ENCODE measurements around the gene OTOGL.

Gene OTOGL

DNA sequence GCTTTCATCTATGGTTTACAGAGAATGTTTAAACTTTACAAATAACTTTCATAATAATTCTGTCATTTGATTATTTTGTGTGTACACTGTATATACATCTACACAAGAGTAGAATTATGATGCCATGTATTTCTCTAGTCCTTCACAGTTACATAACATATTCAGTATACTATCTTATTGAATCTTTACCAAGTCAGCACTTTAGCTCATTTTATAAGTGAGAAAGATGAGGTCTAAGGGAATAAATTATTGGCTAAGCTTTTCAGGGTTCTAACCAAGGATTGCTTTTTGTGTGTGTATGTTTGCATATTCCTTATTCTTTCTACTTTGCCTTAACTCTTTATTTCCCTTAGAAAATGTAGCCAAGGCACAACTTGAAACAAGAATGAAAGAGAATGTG, 260.4 kb downstream of the OTOGL start:
- Histone ChIP-seq H3K27me3 (ENCODE audit: insufficient read depth, low read length, poor library complexity, severe bottlenecking) (no peaks in the 10 kb centered on the region), H3K79me2 (ENCODE audit: insufficient read depth, low read length) (no peaks in the 10 kb centered on the region), H3K9me3 (ENCODE audit: insufficient read depth, low read depth, low read length) (no peaks in the 10 kb centered on the region), H3K4me3 (ENCODE audit: low read length, poor library complexity, severe bottlenecking) (no peak overlapping the region), H3K36me3 (ENCODE audit: insufficient read depth, low read length) (no peaks in the 10 kb centered on the region), H3K4me2 (ENCODE audit: low read depth, low read length, poor library complexity, severe bottlenecking) (no peak overlapping the region), H2AFZ (ENCODE audit: low read length) (no peak overlapping the region), H3K4me1 (ENCODE audit: insufficient read depth, low read length, poor library complexity, severe bottlenecking) (no peaks in the 10 kb centered on the region), H3F3A (ENCODE audit: low read depth) (no peaks in the 10 kb centered on the region), H4K20me1 (ENCODE audit: insufficient read depth, low read length, poor library complexity, severe bottlenecking) (no peaks in the 10 kb centered on the region), H3K9ac (ENCODE audit: low read depth, low read length, poor library complexity, severe bottlenecking) (no peak overlapping the region), H3K9me2 (replicated peaks; ENCODE audit: low read depth, low read length) (no peaks in the 10 kb centered on the region)
- TF ChIP-seq, protein P1, sequence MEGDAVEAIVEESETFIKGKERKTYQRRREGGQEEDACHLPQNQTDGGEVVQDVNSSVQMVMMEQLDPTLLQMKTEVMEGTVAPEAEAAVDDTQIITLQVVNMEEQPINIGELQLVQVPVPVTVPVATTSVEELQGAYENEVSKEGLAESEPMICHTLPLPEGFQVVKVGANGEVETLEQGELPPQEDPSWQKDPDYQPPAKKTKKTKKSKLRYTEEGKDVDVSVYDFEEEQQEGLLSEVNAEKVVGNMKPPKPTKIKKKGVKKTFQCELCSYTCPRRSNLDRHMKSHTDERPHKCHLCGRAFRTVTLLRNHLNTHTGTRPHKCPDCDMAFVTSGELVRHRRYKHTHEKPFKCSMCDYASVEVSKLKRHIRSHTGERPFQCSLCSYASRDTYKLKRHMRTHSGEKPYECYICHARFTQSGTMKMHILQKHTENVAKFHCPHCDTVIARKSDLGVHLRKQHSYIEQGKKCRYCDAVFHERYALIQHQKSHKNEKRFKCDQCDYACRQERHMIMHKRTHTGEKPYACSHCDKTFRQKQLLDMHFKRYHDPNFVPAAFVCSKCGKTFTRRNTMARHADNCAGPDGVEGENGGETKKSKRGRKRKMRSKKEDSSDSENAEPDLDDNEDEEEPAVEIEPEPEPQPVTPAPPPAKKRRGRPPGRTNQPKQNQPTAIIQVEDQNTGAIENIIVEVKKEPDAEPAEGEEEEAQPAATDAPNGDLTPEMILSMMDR (conservative IDR thresholded peaks at IDR 0.05; ENCODE audit: low read length), result no peak
- TF ChIP-seq EZH2phosphoT487 (IDR thresholded peaks at IDR 0.05; ENCODE audit: borderline replicate concordance), result no peak

DNA sequence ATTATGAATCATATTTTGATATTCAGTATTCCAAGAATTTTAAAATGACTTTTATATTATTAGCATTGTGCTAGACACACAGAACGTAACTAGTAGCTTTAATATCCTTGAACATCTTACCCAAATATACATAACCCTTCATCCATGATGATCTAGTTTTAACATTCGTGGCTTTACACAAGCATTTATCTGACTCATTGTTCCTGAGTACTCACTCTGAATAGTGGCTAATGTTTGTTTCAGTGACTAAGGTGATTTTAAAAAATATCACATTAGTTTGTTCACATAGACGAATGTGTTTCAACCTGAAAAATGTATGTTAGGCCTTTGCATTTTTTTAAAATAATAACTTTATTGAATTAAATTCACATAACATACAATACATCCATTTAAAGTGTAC, 264.7 kb downstream of the OTOGL start:
- Histone ChIP-seq H2AFZ (ENCODE audit: low read length) (no peak overlapping the region), H3K9ac (ENCODE audit: low read depth, low read length, poor library complexity, severe bottlenecking) (no peak overlapping the region), H3K9me2 (replicated peaks; ENCODE audit: low read depth, low read length) (no peaks in the 10 kb centered on the region), H3K36me3 (ENCODE audit: insufficient read depth, low read length) (no peaks in the 10 kb centered on the region), H4K20me1 (ENCODE audit: insufficient read depth, low read length, poor library complexity, severe bottlenecking) (no peaks in the 10 kb centered on the region), H3K4me2 (ENCODE audit: low read depth, low read length, poor library complexity, severe bottlenecking) (no peak overlapping the region), H3K27me3 (ENCODE audit: insufficient read depth, low read length, poor library complexity, severe bottlenecking) (no peaks in the 10 kb centered on the region), H3K9me3 (ENCODE audit: insufficient read depth, low read depth, low read length) (no peaks in the 10 kb centered on the region), H3K79me2 (ENCODE audit: insufficient read depth, low read length) (no peaks in the 10 kb centered on the region), H3K4me1 (ENCODE audit: insufficient read depth, low read length, poor library complexity, severe bottlenecking) (no peaks in the 10 kb centered on the region), H3K4me3 (ENCODE audit: low read length, poor library complexity, severe bottlenecking) (no peak overlapping the region), H3F3A (ENCODE audit: low read depth) (no peaks in the 10 kb centered on the region)
- TF ChIP-seq EZH2phosphoT487 (IDR thresholded peaks at IDR 0.05; ENCODE audit: borderline replicate concordance), result no peak
- TF ChIP-seq, protein P1 (conservative IDR thresholded peaks at IDR 0.05; ENCODE audit: low read length), result no peak

DNA sequence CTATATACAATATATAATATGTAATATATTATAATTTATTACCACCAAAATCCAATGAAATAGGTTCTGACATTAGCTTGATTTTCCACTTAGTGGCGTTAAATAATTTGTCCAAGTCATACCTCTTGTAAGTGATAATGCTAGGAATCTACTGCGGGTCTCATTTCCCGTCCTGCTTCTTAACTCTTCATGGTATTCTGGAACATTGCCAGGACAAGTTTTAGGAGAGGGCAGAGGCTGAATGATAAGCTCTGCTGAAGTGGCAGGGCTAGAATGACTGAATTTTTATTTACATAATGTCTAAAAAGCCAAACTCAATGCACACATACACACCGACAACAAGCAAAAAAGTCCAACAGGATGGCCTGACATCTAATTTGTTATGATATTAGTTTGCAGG, 274.3 kb downstream of the OTOGL start:
- no peaks in the 10 kb centered on the region for H3K36me3 ChIP-seq (ENCODE audit: insufficient read depth, low read length)
- no peaks in the 10 kb centered on the region for H3K27me3 ChIP-seq (ENCODE audit: insufficient read depth, low read length, poor library complexity, severe bottlenecking)
- H3K9me3 ChIP-seq (ENCODE audit: insufficient read depth, low read depth, low read length), result no peaks in the 10 kb centered on the region
- H3K9ac ChIP-seq (ENCODE audit: low read depth, low read length, poor library complexity, severe bottlenecking), result no peak overlapping the region
- no peak overlapping the region for H3K4me2 ChIP-seq (ENCODE audit: low read depth, low read length, poor library complexity, severe bottlenecking)
- no peaks in the 10 kb centered on the region for H4K20me1 ChIP-seq (ENCODE audit: insufficient read depth, low read length, poor library complexity, severe bottlenecking)
- no peaks in the 10 kb centered on the region for H3K4me1 ChIP-seq (ENCODE audit: insufficient read depth, low read length, poor library complexity, severe bottlenecking)
- no peak overlapping the region for H2AFZ ChIP-seq (ENCODE audit: low read length)
- H3K9me2 ChIP-seq (replicated peaks; ENCODE audit: low read depth, low read length), result no peaks in the 10 kb centered on the region
- TF ChIP-seq, protein P1 (conservative IDR thresholded peaks at IDR 0.05; ENCODE audit: low read length), result no peak
- no peak for TF ChIP-seq EZH2phosphoT487 (IDR thresholded peaks at IDR 0.05; ENCODE audit: borderline replicate concordance)
- H3F3A ChIP-seq (ENCODE audit: low read depth), result no peaks in the 10 kb centered on the region
- H3K4me3 ChIP-seq (ENCODE audit: low read length, poor library complexity, severe bottlenecking), result no peak overlapping the region
- no peaks in the 10 kb centered on the region for H3K79me2 ChIP-seq (ENCODE audit: insufficient read depth, low read length)
